Ascending aorta (tissue), 2 donors: Measurements from ENCODE around the gene ABI3. TPM values are rescaled to one million over a fixed set of nuclear protein-coding genes. Genes with fewer than 3 reads are reported as not detected.
A peak's percentile ranks its signal among the peaks of the same experiment; 100 is the strongest.

Source experiments
- DNase-seq, 2 donors: peaks; one replicate each; pipeline ENCODE4 v3.0.0-alpha.2; 2019; ENCODE audit warnings: low spot score in 2 of 2
- H3K27ac ChIP-seq, 2 donors: fragments of 200-600 bp; sonication (generic); one replicate each; pipeline ENCODE4 v1.5.1; 2016 to 2017; ENCODE audit warnings: mild to moderate bottlenecking in 1 of 2
- H3K27me3 ChIP-seq: fragments of 200-600 bp; sonication (generic); one replicate; pipeline ENCODE4 v1.5.1; 2017
- H3K36me3 ChIP-seq, 2 donors: fragments of 200-600 bp; sonication (generic); one replicate each; pipeline ENCODE4 v1.5.1; 2016
- H3K4me1 ChIP-seq, 2 donors: fragments of 200-600 bp; sonication (generic); one replicate each; pipeline ENCODE4 v1.5.1; 2016 to 2017; ENCODE audit warnings: mild to moderate bottlenecking in 1 of 2
- H3K4me3 ChIP-seq, 2 donors: fragments of 200-600 bp; sonication (generic); one replicate each; pipeline ENCODE4 v1.5.1; 2016 to 2017; ENCODE audit warnings: mild to moderate bottlenecking in 1 of 2
- H3K9me3 ChIP-seq, 2 donors: fragments of 200-600 bp; sonication (generic); one replicate each; pipeline ENCODE4 v1.5.1; 2016
- intact Hi-C: fragments of 100-400 bp; cut with DNase I; formaldehyde crosslinking; loops from one replicate; pipeline ENCODE4 v1.15.1; 2023
- total RNA-seq: library from RNA; depleted of rRNA; stranded (reverse); fragments of >200 nt; gene quantifications from one replicate; pipeline ENCODE4 v1.1.0, GENCODE V29; 2016
- TF ChIP-seq, protein P1 (sequence below), 3 experiments: fragments of 200-600 bp in 2 of 3; fragments of 450-650 bp in 1 of 3; sonication (generic) in 2 of 3; IDR thresholded peaks; one replicate each; pipeline ENCODE4 v1.5.1; 2016 to 2019; ENCODE audit warnings: antibody characterized with exemption in 3 of 3, mild to moderate bottlenecking in 1 of 3, moderate library complexity in 1 of 3

The ABI3 gene
- total RNA-seq, 1 donor from 2014 or later: 35.1 TPM

DNA sequence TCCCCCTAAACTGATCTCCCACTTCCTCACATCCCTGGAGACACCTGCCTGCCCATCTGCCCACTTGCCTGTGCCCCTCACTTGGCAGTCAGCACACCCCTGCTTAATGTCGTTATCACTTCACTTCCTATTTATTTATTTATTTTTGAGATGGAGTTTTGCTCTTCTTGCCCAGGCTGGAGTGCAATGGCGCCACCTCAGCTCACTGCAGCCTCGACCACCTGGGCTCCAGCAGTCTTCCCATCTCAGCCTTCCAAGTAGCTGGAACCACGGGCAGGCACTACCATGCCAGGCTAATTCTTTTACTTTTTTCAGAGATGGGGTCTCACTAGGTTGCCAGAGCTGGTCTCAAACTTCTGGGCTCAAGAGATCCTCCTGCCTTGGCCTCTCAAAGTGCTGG, 43.6 kb downstream of the ABI3 start:
- DNase-seq: no peak
- Histone ChIP-seq H3K36me3 (no peaks in the 10 kb centered on the region), H3K9me3 (no peaks in the 10 kb centered on the region), H3K27me3 (no peaks in the 10 kb centered on the region), H3K4me1 (no peaks in the 10 kb centered on the region), H3K4me3 (no peak overlapping the region), H3K27ac (no peak overlapping the region)
- intact Hi-C loops: no loop called here
- TF ChIP-seq, protein P1, sequence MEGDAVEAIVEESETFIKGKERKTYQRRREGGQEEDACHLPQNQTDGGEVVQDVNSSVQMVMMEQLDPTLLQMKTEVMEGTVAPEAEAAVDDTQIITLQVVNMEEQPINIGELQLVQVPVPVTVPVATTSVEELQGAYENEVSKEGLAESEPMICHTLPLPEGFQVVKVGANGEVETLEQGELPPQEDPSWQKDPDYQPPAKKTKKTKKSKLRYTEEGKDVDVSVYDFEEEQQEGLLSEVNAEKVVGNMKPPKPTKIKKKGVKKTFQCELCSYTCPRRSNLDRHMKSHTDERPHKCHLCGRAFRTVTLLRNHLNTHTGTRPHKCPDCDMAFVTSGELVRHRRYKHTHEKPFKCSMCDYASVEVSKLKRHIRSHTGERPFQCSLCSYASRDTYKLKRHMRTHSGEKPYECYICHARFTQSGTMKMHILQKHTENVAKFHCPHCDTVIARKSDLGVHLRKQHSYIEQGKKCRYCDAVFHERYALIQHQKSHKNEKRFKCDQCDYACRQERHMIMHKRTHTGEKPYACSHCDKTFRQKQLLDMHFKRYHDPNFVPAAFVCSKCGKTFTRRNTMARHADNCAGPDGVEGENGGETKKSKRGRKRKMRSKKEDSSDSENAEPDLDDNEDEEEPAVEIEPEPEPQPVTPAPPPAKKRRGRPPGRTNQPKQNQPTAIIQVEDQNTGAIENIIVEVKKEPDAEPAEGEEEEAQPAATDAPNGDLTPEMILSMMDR (IDR thresholded peaks at IDR 0.05): no peak

DNA sequence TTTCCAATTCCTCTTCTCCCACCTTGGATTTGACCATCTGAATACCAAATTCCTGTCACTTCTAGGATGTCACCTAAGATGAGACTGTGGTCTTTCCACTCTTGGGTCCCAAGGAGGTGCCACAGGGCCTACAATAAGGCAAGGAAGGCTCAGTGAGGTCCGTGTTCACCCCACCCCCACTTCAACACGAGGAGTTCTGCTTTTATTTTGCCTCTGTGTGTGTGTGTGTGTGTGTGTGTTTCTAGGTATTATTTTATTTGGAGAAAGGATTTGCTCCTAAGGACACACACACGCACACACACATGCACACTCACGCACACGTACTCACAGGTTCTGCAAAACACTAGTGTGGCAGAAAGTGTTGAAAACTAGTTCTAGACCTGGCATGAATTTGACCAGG, 44.6 kb downstream of the ABI3 start:
- Histone ChIP-seq H3K36me3 (no peaks in the 10 kb centered on the region), H3K4me3 (no peak overlapping the region), H3K27me3 (no peaks in the 10 kb centered on the region), H3K4me1 (no peaks in the 10 kb centered on the region), H3K27ac (no peak overlapping the region), H3K9me3 (no peaks in the 10 kb centered on the region)
- no peak for DNase-seq
- intact Hi-C loops: no loop called here
- TF ChIP-seq, protein P1 (IDR thresholded peaks at IDR 0.05): no peak

DNA sequence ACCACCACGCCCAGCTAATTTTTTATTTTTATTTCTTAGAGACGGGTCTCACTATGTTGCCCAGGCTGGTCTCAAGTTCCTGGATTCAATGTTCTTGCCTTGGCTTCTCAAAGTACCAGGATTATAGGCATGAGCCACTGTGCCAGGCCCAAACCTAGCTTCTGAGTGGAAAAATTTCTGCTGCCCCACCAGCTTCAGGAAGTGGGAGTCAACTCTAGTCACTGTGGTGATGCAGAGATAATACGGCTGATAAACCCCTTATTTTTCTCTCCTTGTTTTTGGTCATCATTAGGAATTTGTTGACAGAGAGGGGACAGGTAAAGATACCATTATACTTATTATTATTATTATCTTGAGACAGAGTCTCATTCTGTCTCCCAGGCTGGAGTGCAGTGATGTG, 47.9 kb downstream of the ABI3 start:
- TF ChIP-seq, protein P1 (IDR thresholded peaks at IDR 0.05): no peak
- intact Hi-C loops: no loop called here

DNA sequence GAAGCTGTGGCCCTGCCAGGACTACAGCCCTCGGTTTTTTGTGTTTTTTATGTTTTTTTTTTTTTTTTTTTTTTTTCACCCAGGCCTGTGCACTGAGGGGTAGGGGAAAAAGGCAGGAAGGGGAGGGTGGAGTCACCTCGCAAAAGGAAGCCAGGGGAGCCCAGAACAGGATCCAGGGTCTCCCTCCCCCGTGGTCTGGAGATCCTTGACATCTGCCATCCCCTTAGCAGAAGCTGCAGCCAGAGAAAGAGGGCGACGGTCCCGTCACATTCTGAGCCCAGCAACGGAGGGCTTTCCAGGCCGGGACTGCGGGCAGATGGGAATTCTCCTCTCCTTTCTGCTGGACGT, 49.1 kb downstream of the ABI3 start:
- Histone ChIP-seq H3K36me3 (no peaks in the 10 kb centered on the region), H3K4me3 (peak overlapping the region; percentile 64 to 93), H3K27ac (peak overlapping the region; percentile 79 to 93), H3K4me1 (peaks cover 0 to 4% of the 10 kb centered on the region in 2 donors), H3K9me3 (no peaks in the 10 kb centered on the region), H3K27me3 (no peaks in the 10 kb centered on the region)
- DNase-seq: no peak
- intact Hi-C loops: no loop called here
- TF ChIP-seq, protein P1 (IDR thresholded peaks at IDR 0.05): no peak

More for the DNA sequence above, 47.9 kb downstream of the ABI3 start:
- Histone ChIP-seq H3K36me3 (no peaks in the 10 kb centered on the region), H3K4me1 (peaks cover 0 to 4% of the 10 kb centered on the region in 2 donors), H3K27me3 (no peaks in the 10 kb centered on the region), H3K9me3 (no peaks in the 10 kb centered on the region), H3K27ac (no peak overlapping the region), H3K4me3 (no peak overlapping the region)
- DNase-seq: no peak

DNA sequence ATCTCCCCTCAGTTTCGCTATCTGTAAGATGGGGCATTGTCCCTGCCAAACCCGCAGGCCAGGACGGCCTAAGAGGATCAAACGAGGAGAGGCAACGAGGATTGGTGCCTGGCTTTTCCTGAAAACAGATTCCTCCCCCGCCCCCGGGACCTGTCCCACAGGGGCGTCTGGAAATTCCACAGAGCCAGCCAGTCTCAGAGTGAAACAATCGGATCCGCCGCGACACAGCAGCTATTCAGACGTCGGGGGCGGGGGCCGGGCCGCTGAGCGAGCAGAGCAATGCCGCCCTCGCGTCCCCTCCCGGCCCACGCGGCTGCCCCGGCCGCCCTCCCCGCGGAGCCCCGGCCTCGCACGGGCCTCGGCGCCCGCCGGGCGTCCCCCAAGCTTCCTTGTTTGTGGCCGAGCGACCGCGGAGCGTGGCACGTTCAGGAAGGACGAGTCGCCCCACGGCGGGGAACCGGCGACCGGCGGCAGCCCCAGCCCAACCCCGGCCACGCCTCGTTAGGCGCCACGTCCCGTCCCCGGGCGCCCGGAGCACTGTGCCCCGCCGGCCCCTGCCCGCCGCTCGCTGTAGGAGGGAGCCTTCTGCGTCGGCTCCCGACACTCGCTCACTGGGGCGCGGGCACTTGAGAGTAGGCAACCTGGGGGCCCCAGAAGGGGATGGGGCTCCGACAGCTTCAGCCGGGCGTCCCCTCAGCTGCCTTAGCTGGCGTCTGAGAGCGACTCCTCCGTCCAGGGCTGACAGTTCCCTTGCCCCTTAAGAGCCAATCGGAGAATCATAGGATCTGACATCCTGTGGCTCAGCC, 49.7 kb downstream of the ABI3 start:
- intact Hi-C loops: no loop called here
- Histone ChIP-seq H3K9me3 (no peaks in the 10 kb centered on the region), H3K36me3 (no peaks in the 10 kb centered on the region), H3K4me3 (peak overlapping the region; percentile 64 to 93), H3K27ac (peak overlapping the region; percentile 79 to 93), H3K27me3 (no peaks in the 10 kb centered on the region), H3K4me1 (peaks cover 0 to 4% of the 10 kb centered on the region in 2 donors)
- DNase-seq: peak; percentile 15 to 80
- TF ChIP-seq, protein P1 (IDR thresholded peaks at IDR 0.05): no peak
